GM18867 (cell line): ENCODE measurements around the gene CPNE8.

ENCODE experiments used
- ATAC-seq: cut with Tn5 transposase; IDR thresholded peaks from one replicate; pipeline ENCODE4 v1.9.1; 2021; ENCODE audit warnings: mild to moderate bottlenecking, moderate library complexity; ENCODE audit not compliant: unreplicated experiment

CPNE8 gene

GRCh38 chr12:38838056-38838850, 67.1 kb downstream of the CPNE8 start:
- no peak for ATAC-seq

DNA sequence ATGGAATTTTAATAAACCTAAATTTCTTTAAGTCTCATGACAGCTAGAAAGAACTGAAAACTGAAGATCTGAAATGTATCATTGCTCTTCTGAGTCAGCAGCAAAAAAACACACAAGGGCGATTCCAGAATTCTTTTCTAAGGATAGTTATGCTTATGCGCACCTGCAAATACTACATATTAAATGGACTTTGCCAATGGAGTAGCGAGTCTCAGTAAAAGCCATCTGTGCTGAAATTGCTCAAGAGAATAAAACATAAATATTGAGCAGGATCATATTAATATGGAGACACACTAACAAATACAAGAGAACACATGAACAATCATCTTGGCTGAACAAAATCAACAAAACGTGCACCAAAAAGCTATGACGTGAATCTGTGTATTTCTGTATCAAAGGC, 73.7 kb downstream of the CPNE8 start:
- no peak for ATAC-seq

DNA sequence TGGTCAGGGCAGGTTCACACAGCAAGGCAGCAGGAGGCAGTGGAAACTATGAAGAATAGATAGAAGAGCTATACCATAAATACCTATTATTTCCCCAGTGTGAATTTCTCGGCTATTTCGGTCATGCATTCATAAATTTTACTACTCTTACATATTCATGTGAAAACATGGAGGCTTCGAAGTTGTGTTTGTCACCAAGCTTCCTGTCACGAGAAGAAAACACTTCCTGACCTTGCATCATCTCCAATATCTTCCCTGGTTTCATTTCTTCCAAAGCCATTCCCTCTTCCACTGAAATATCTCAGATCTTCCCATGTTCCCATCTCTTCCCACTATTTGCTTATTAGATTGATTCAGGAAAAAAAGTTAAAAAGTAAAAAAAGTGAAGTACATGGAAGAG, 80.4 kb downstream of the CPNE8 start:
- no peak for ATAC-seq

DNA sequence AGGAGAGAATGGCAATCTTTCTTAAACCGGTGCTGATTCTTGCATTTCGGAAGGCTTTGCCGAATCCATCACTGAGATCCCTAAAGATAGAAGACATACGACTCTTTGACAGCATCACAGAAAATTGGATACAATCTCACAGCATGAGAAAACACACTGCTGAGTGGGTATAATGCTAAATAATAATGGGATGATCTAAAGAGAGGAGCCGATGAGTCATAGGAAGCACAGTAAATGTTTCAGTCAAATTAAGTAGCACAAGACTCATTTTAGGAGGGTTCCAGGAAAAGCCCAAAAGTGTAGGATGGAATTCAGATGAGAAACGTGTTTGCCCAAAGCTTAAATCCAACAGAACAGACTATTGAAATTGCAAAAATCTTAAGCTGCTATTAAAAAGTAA, 81.7 kb downstream of the CPNE8 start:
- ATAC-seq = no peak

DNA sequence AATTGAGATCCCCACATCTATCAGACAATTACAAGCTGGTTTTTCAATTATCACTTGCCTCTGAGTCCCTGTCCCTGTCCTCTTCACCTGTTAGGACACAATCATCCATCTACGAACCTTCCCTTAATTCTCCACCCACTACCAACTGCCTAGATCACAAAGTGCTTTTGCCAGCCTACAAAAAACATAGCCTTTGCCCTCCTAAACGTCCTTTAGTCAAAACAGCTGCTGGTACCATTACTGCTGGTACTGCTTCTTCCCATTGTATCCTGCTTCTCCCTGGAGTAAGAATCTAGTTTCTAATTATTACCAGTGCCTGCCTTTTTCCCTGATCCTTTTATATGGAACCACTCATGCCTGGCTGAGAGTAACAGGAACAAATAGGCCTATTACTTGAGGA, 82.1 kb downstream of the CPNE8 start:
- no peak for ATAC-seq

- peak; percentile 69 for ATAC-seq
Observed at GRCh38 chr12:38817942-38818341, 87.4 kb downstream of the CPNE8 start.

DNA sequence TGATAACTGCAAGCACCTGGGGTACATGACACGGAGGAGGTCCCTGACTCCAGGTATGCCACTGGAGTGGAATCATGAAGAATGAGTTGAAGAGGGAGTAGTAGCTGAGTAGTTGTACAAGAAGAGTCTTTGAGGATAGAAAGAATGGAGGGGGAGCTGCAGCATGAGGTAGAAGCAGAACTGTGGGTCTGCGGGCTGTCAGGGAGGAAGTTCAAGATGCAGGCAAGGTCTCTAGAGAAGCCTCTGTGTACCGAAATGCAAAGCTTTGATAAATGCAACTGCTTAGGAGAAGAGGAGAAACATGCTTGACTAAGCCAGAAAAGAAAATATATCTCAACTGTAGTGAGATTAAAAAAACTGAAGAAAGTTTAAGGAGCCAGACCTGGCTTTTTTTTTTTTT, 91.5 kb downstream of the CPNE8 start:
- no peak for ATAC-seq

DNA sequence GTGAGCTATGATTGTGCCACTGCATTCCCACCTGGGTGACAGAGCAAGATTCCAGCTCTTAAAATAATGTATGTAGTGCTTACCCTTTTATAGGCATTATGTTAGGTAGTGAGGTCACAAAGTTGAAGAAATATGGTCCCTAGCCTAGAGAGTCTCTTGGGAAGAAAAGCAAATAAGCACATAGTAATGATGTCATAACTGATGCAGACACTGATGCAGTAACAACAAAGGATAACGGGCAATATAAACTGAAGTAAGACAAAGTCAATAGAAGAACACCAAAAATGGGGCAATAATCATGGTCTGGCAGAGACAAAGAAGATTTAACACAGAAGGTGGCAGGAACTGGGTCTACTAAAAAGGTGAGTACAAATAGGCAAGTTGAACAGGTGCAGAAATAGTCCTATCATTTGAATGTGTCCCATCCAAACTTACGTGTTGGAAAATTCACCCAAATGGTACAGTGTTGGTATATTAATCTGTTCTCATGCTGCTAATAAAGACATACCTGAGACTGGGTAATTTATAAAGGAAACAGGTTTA, 93.5 kb downstream of the CPNE8 start:
- no peak for ATAC-seq

- no peak for ATAC-seq
Observed at GRCh38 chr12:38809832-38810231, 95.6 kb downstream of the CPNE8 start.

- no peak for ATAC-seq
Observed at GRCh38 chr12:38788106-38788505, 117.3 kb downstream of the CPNE8 start.

- ATAC-seq = no peak
Observed at GRCh38 chr12:38785381-38785780, 120.0 kb downstream of the CPNE8 start.

DNA sequence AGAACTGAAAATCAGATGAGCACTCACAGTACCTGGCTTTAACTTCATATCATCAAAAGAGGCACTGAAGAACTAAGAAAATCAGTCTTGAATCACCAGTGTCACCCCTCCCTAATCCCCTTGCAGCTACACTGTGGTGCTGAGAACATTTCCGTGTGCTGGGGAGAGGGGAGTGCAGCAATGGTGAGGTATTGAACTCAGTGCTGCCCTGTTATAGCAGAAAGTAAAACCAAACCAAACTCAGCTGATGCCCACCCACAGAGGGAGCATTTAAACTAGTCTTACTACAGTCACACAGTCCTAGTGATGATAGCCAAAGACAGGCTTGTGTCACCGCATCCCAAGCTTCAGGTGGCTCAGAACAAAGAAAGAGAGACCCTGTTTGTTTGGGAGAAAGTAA, 122.1 kb downstream of the CPNE8 start:
- peak; percentile 55 for ATAC-seq

GRCh38 chr12:38782359-38782758, 123.0 kb downstream of the CPNE8 start:
- peak; percentile 72 for ATAC-seq

GRCh38 chr12:38776647-38777046, 128.7 kb downstream of the CPNE8 start:
- no peak for ATAC-seq

GRCh38 chr12:38775457-38775856, 129.9 kb downstream of the CPNE8 start:
- ATAC-seq = peak; percentile 95

- ATAC-seq = no peak
Observed at GRCh38 chr12:38772437-38772836, 133.0 kb downstream of the CPNE8 start.

- ATAC-seq = peak; percentile 79
Observed at GRCh38 chr12:38771871-38772270, 133.5 kb downstream of the CPNE8 start.

GRCh38 chr12:38761636-38762342, 143.6 kb downstream of the CPNE8 start:
- ATAC-seq = no peak

- ATAC-seq = no peak
Observed at GRCh38 chr12:38761111-38761510, 144.3 kb downstream of the CPNE8 start.

GRCh38 chr12:38759621-38760020, 145.8 kb downstream of the CPNE8 start:
- no peak for ATAC-seq

- no peak for ATAC-seq
Observed at GRCh38 chr12:38746744-38747143, 158.6 kb downstream of the CPNE8 start.

DNA sequence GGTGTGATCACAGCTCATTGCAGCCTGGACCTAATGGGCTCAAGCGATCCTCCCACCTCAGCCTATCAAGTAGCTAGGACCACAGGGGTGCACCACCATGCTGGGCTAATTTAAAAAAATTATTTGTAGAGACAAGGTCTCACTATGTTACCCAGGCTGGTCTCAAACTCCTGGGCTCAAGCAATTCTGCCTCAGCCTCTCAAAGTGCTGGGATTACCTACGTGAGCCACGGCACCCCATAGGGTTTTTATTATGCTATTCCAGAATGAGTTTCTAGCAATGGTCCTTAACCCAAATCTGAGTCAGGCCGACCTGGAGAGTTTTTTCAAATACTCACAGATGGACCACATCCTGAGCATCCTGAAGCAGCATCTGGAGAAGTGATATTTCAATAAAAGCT, 159.8 kb downstream of the CPNE8 start:
- ATAC-seq = no peak
